Astrocyte of the cerebellum (primary cell): ENCODE data around the gene PYGO2.
A peak's percentile ranks its signal among the peaks of the same experiment; 100 is the strongest.

ENCODE experiments used
- DNase-seq: peaks from one replicate; pipeline ENCODE4 v3.0.0-alpha.2; 2011; ENCODE audit warnings: low read depth
- H3K4me3 ChIP-seq: 2 replicates; pipeline ENCODE4 v1.5.1; 2011; ENCODE audit warnings: mild to moderate bottlenecking, low read depth, low read length, moderate library complexity
- CTCF ChIP-seq: IDR thresholded peaks from 2 replicates; pipeline ENCODE4 v1.5.1; 2012; ENCODE audit warnings: low read length, low read depth, moderate library complexity, mild to moderate bottlenecking; ENCODE audit errors: missing control alignments
- in situ Hi-C: cut with HindIII; loops from 2 replicates; pipeline ENCODE4 v1.10.0; 2017; ENCODE audit warnings: low sequenced_read_pairs

Gene PYGO2

DNA sequence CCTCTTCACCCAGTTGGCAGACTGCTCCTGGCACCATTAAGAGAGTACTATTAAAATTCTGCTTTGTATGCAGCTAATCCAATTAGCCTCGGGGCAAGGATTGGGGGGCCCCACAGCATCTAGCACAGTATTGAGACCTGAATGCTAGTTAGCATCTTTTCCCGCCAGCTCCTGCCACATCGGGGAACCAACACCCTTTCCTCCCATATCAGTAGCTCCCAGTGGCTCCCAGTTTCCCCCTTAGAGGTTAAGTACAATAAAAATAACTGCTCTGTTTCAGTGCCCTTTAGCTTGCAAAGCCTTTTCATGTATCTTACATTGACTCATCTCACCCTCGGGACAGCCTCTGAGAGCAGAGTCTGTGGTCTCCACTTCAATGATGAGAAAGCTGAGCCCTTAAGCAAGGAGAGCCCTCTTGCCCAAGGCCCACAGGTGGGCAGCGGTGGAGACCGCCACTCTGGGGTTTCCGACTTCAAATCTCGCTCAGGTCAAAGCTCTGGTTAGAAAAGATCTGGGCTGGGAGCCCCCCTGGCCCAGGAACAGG lies 20.9 kb downstream of the PYGO2 start:
- DNase-seq, result no peak
- in situ Hi-C loops, result no loop called here
- no peak overlapping the region for H3K4me3 ChIP-seq
- no peak for TF ChIP-seq CTCF

- DNase-seq, result no peak
- H3K4me3 ChIP-seq, result no peak overlapping the region
These were observed 21.4 kb downstream of the PYGO2 start for GRCh38 chr1:154940213-154940560.

GRCh38 chr1:154938604-154939399 lies 22.8 kb downstream of the PYGO2 start:
- in situ Hi-C loops, result no loop called here
- no peak for DNase-seq
- TF ChIP-seq CTCF, result no peak
- no peak overlapping the region for H3K4me3 ChIP-seq

More at GRCh38 chr1:154940213-154940560, 21.4 kb downstream of the PYGO2 start:
- in situ Hi-C loops, result no loop called here
- TF ChIP-seq CTCF, result no peak

GRCh38 chr1:154937988-154938386 lies 23.6 kb downstream of the PYGO2 start:
- H3K4me3 ChIP-seq, result peak overlapping the region; percentile 83
- in situ Hi-C loops, result no loop called here
- DNase-seq, result no peak
- no peak for TF ChIP-seq CTCF

GRCh38 chr1:154937085-154937987 lies 24.2 kb downstream of the PYGO2 start:
- peak; percentile 45 for TF ChIP-seq CTCF
- peak; percentile 89 for DNase-seq
- in situ Hi-C loops, result no loop called here
- peak overlapping the region; percentile 83 for H3K4me3 ChIP-seq

- peak within 1 kb of the TSS; percentile 83 for H3K4me3 ChIP-seq
- DNase-seq, result peak; percentile 93
- peak; percentile 12 for TF ChIP-seq CTCF
- in situ Hi-C loops, result no loop called here
These were observed 25.0 kb downstream of the PYGO2 start, which contains the start of gene PMVK for GRCh38 chr1:154936555-154937084. Gene PMVK (minus strand): TSS chr1:154936719. CDS start chr1:154936685, 34 bp downstream.
